HK-2 (cell line): Measurements from ENCODE around the gene SDHA.
"Not testable (repeated sequence)": the region's sequence is repeated elsewhere in the genome, so short reads cannot be mapped to it uniquely, and the experiment has no call there.

Experiments used
- DNase-seq: peaks from one replicate; pipeline ENCODE4 v3.0.0-alpha.2; 2018; ENCODE audit not compliant: unreplicated experiment

SDHA gene

DNA sequence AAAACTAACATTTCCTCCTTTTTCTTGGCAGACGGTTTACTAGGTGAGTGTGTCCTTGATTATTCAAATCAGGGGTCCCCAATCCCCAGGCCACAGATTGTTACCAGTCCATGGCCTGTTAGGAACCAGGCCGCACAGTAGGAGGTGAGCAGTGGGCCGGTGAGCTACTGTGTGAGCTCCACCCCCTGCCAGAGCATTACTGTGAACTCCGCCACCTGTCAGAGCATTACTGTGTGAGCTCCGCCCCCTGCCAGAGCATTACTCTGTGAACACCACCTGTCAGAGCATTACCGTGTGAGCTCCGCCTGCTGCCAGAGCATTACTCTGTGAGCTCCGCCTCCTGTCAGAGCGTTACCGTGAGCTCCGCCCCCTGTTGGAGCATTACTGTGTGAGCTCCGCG lies 39.0 kb downstream of the SDHA start:
- no peak for DNase-seq

GRCh38 chr5:263275-263974 lies 45.3 kb downstream of the SDHA start:
- DNase-seq, result peak; percentile 20

DNA sequence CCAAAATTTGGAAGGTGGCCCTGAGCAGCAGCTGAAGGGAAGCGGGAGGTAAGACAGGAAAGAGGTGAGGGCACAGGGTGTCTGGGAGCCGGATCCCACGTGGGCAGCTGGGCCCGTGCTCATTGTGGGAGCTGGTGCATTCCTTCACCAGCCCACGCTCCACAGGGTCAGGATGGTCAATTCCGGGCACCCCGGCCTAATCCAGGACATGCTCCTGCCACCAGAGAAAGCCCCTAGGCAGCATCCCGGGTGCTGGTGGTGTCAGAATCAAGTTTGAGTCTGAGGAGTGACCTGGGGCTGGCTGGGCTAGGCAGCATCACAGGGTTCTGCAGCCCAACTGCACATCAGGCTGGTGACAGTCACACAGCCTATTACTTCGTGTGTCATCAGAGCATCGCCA lies 46.2 kb downstream of the SDHA start:
- no peak for DNase-seq

- not testable (repeated sequence) for DNase-seq
Measured at GRCh38 chr5:266311-267026, 48.3 kb downstream of the SDHA start.

DNA sequence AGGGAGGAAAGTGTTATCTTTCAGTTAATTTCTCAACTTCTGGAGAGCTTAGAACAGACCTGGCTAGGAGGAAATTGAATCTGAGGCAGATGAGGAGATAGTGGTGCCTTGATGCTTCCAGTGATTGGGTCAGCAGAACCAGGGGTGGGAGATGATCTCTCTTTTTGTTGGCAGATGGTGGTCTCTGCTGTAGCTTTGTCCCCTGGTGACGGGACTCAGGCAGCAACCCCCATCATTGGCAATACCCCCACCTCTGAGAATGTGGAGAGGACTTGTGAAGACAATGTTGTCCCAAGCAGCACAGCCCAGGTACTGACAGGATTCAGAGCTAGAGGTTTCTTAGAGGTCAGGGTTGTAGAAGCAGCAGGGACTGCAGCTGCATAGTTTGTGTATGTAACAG lies 49.6 kb downstream of the SDHA start:
- no peak for DNase-seq

DNA sequence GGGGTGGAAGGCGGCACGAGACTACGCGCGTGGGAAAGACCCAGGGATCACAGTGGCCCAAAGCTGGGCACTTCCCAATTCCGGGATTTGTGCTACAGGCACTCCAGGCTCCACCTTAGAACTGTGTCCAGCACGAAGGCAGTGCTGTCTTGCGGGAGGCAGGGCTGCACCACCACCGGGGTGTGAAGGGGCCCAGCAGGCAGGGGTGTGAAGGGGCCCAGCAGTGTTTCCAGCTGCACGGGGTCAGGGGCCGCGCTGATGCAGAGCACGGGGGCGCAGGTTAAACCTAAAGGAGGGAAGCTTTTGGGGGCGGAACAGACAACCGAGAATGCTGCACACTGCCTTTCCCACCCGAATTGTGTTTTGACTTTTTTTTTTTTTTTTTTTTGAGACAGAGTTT lies 52.2 kb downstream of the SDHA start:
- DNase-seq, result no peak

- not testable (repeated sequence) for DNase-seq
Measured at GRCh38 chr5:271828-272167, 53.7 kb downstream of the SDHA start.

- not testable (repeated sequence) for DNase-seq
Measured at GRCh38 chr5:273091-273490, 55.0 kb downstream of the SDHA start.

DNA sequence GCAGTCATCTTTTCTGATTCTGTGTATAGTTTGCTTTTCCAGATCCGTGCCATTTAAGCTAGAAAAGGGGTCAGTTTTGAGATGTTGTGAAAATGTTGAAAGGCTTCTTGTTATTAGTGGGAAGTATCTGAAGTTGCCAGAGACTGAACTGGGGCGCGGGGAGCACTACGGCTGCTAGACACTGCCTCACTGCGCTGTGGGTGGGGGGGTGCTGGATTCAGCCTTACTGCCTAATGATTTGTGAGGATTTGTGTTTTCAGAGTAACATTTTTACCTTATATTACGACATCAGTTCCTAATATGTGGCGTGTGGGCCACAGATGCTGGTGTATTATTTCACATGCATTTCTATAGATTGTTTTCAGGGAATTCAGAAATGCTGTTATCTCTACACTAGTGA lies 55.4 kb downstream of the SDHA start:
- DNase-seq, result not testable (repeated sequence)

- not testable (repeated sequence) for DNase-seq
Measured at GRCh38 chr5:274346-274745, 56.2 kb downstream of the SDHA start.

GRCh38 chr5:278646-279045 lies 60.5 kb downstream of the SDHA start:
- no peak for DNase-seq

DNA sequence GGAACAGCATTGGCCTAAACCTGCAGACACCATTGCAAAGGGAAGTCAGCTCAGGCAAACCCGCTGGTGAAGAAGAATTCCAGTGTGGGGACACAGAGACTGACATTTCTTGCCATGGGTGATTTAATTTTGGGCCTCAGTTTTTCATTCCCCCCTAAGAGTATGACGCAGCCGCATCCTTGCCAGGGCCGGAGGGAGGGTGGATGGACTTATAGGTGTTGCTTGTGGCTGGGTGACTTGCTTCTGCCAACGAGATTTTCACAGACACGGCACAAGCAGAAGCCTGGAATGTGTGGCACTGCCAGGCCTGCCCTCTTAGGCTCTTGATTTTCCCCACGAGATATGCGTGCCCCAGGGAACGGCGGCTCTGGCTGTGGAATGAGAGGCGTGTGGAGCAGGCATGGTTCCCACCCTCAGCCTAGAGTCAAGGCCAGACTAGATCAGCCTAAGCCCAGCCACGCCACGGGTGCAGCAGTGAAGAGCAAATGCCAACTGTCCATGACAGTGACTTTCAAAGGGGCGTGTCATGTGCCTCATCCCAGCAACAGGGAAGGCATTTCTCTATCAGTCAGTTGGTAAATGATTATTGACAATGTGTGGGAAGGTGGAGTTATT lies 61.0 kb downstream of the SDHA start:
- DNase-seq, result not testable (repeated sequence)

DNA sequence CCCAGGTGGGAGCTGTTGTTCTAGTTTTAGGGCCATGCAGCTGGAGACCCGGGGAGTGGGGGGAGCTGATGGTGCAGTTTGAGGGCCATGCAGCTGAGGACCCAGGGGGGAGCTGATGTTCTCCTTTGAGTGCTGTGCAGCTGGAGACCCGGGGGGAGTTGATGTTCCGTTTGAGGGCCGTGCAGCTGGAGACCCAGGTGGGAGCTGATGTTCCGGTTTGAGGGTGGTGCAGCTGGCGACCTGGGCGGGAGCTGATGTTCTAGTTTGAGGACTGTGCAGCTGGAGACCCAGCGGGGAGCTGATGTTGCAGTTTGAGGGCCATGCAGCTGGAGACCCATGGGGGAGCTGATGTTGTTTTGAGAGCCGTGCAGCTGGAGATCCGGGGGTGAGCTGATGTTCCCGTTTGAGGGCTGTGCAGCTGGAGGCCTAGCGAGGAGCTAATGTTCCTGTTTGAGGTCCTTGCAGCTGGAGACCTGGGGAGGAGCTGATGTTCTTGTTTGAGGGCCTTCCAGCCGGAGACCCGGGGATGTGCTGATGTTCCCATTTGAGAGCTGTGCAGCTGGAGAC lies 68.0 kb downstream of the SDHA start:
- DNase-seq, result no peak

GRCh38 chr5:290200-290599 lies 72.1 kb downstream of the SDHA start:
- not testable (repeated sequence) for DNase-seq

- DNase-seq, result not testable (repeated sequence)
Measured at GRCh38 chr5:291345-291744, 73.2 kb downstream of the SDHA start.

DNA sequence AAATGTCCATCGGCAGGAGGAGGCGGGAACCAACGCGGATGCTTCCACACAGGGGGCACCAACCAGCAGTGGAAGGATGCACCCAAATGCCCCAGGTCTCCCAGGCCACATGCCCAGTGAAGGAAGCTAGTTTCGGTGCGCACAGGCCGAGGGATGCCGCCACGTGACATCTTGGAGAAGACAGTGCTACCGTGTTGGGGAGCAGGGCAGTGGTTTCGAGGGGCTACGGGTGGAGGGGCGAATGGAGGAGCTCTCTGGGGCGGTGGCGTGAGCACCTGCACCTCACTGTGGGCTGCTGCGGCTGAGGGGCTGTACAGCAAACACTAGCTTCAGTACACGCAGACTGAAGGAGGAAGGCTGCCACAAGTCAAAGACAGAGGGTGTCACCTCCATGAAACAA lies 76.7 kb downstream of the SDHA start:
- not testable (repeated sequence) for DNase-seq

- DNase-seq, result not testable (repeated sequence)
Measured at GRCh38 chr5:296207-296606, 78.1 kb downstream of the SDHA start.

DNA sequence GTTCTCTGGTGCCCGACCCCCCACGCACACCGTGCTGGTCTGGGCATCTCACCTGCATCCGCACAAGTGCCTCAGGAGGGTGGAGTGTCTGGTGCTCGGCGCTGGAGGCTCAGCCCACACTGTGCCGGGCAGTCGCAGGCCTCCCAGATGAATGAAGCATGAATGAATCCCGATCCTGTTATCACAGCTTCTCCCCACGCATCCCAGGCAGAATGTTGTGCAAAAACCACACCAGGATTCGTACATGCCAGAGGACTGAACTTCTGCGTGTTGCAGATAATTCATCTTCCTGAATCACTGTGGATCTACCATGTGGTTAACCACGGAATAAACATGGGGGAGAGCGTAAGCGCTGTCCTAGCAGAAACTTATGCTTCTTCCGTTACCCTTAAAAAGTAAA lies 78.8 kb downstream of the SDHA start:
- not testable (repeated sequence) for DNase-seq

- DNase-seq, result not testable (repeated sequence)
Measured at GRCh38 chr5:297448-297847, 79.3 kb downstream of the SDHA start.

- not testable (repeated sequence) for DNase-seq
Measured at GRCh38 chr5:297991-298736, 80.0 kb downstream of the SDHA start.

GRCh38 chr5:298737-299125 lies 80.6 kb downstream of the SDHA start:
- no peak for DNase-seq

DNA sequence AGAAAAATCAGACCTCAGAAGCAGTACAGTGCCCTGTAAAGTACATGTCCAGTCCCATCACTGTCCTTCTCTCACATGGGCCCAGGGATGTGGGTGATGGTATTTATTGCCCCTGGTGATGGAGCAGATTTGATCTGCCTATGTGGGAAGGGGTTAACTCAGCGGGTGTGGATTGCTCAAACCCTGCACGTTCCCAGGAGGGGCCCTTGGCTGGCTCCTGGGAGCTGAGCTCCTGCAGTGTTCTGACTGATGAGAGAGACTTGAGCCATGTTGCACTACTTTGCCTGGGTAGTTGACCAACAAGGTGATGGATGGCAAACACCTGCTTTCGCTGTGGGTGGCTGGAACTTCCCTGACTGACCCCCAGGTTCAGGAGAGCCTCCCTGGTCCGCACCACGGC lies 81.8 kb downstream of the SDHA start:
- DNase-seq, result not testable (repeated sequence)
